Vagina (tissue), 2 donors: ENCODE results near the gene ROR2.

Experiments
- CTCF ChIP-seq, 3 experiments: fragments of 450-650 bp in 2 of 3; fragments of 200-600 bp in 1 of 3; sonication (generic) in 1 of 3; IDR thresholded peaks; one replicate each; pipeline ENCODE4 v1.5.1; 2017 to 2019; ENCODE audit warnings: antibody characterized with exemption in 3 of 3, mild to moderate bottlenecking in 2 of 3, moderate library complexity in 2 of 3
- POLR2A ChIP-seq, 2 donors: fragments of 450-650 bp; IDR thresholded peaks; one replicate each; pipeline ENCODE4 v1.6.1; 2017; ENCODE audit warnings: antibody characterized with exemption in 2 of 2, mild to moderate bottlenecking in 2 of 2, moderate library complexity in 2 of 2
- POLR2AphosphoS5 ChIP-seq, 2 donors: sonication (generic); formaldehyde crosslinking; IDR thresholded peaks; one replicate each; pipeline ENCODE4 v1.9.0; 2017; ENCODE audit warnings: antibody characterized with exemption in 2 of 2, mild to moderate bottlenecking in 2 of 2, low read depth in 1 of 2; ENCODE audit not compliant: insufficient read depth in 1 of 2

- TF ChIP-seq CTCF (IDR thresholded peaks at IDR 0.05) (no peak), POLR2A (IDR thresholded peaks at IDR 0.05) (no peak), POLR2AphosphoS5 (IDR thresholded peaks at IDR 0.05; ENCODE audit: insufficient read depth in 1 of 2, low read depth in 1 of 2) (no peak)
Measured at GRCh38 chr9:91724609-91725505, 225.2 kb downstream of the ROR2 start.
